ENCODE results near the gene TYW5.

- TF ChIP-seq YY1 (IDR thresholded peaks at IDR 0.05; ENCODE audit: insufficient read depth, insufficient read length), result no peak
- TF ChIP-seq ZNF274 (IDR thresholded peaks at IDR 0.05; ENCODE audit: low read depth, low read length), result no peak
Observed at GRCh38 chr2:199977984-199978415, 22.7 kb upstream of the TYW5 start.

Measured in NT2/D1 (cell line).